ENCODE data around the gene ERVV-1. TPM values are rescaled to one million over a fixed set of nuclear protein-coding genes. Genes with fewer than 3 reads are reported as not detected.

The ERVV-1 gene
- total and polyA plus RNA-seq, 2 donors (not counting 3 experiments of a cell fraction or from before 2014, with no cell fraction given): not detected

GRCh38 chr19:53015730-53016129 lies 2.0 kb downstream of the ERVV-1 start:
- intact Hi-C loops (cut with micrococcal nuclease) (no loop called here), dilution Hi-C loops (cut with MboI; ENCODE audit: extremely low pct_ligation_motif_present, low sequenced_read_pairs) (no loop called here)
- H2AFZ ChIP-seq (ENCODE audit: low read depth, low read length): no peak overlapping the region
- no peak for DNase-seq (ENCODE audit: low read depth, low spot score)
- H3K27ac ChIP-seq (ENCODE audit: insufficient read depth, low read depth, low read length): no peak overlapping the region
- CTCF ChIA-PET: no interaction called here
- POLR2A ChIA-PET: no interaction called here
- TF ChIP-seq GATA2 (IDR thresholded peaks at IDR 0.05; ENCODE audit: insufficient read depth, insufficient read length, low read depth, low read length): no peak
- no peak for TF ChIP-seq POLR2A (IDR thresholded peaks at IDR 0.05; ENCODE audit: low read depth, low read length)
- no peak for TF ChIP-seq JUN (IDR thresholded peaks at IDR 0.05; ENCODE audit: borderline replicate concordance, insufficient read depth, insufficient read length, low read depth)
- TF ChIP-seq CTCF (IDR thresholded peaks at IDR 0.05; ENCODE audit: extremely low read depth in 1 of 2, insufficient read depth in 1 of 2, low read depth in 1 of 2, low read length in 2 of 2): no peak
- TF ChIP-seq MYC (IDR thresholded peaks at IDR 0.05; ENCODE audit: low read depth, low read length): no peak
- no peak for TF ChIP-seq POLR2AphosphoS5 (IDR thresholded peaks at IDR 0.05; ENCODE audit: insufficient read depth, low read depth, low read length)
- H3K9me3 ChIP-seq (replicated peaks; ENCODE audit: control insufficient read depth, insufficient read depth, low read length): no peaks in the 10 kb centered on the region
- no TSS peak for BruUV-seq (replicated peaks)
- H3K9ac ChIP-seq (replicated peaks; ENCODE audit: extremely low read depth, insufficient read depth, low read length): no peak overlapping the region
- no peak for FAIRE-seq
- H3K4me1 ChIP-seq (ENCODE audit: control insufficient read depth, extremely low read depth, insufficient read depth, low read length): no peaks in the 10 kb centered on the region
- H3K27me3 ChIP-seq (ENCODE audit: control insufficient read depth in 2 of 2, insufficient read depth in 2 of 2, low read length in 2 of 2): no peaks in the 10 kb centered on the region
- H3K9me1 ChIP-seq (replicated peaks; ENCODE audit: control insufficient read depth, extremely low read depth, insufficient read depth, low read length): no peaks in the 10 kb centered on the region
- no peaks in the 10 kb centered on the region for H3K79me2 ChIP-seq (ENCODE audit: control insufficient read depth, insufficient read depth, low read length)
- H3K36me3 ChIP-seq (ENCODE audit: control insufficient read depth in 2 of 2, extremely low read depth in 1 of 2, insufficient read depth in 2 of 2, low read length in 2 of 2): no peaks in the 10 kb centered on the region
- H4K20me1 ChIP-seq (replicated peaks; ENCODE audit: control insufficient read depth, extremely low read depth, insufficient read depth, low read length): no peaks in the 10 kb centered on the region
- no peak overlapping the region for H3K4me3 ChIP-seq (replicated peaks in 1 of 3; ENCODE audit: insufficient read depth in 1 of 3, low read depth in 1 of 3, low read length in 3 of 3)
- no peak overlapping the region for H3K4me2 ChIP-seq (ENCODE audit: insufficient read depth, low read length)

- H3K79me2 ChIP-seq (ENCODE audit: control insufficient read depth, insufficient read depth, low read length): no peaks in the 10 kb centered on the region
- TF ChIP-seq CTCF (IDR thresholded peaks at IDR 0.05; ENCODE audit: extremely low read depth in 1 of 2, insufficient read depth in 1 of 2, low read depth in 1 of 2, low read length in 2 of 2) (no peak), MYC (IDR thresholded peaks at IDR 0.05; ENCODE audit: low read depth, low read length) (no peak), EZH2 (IDR thresholded peaks at IDR 0.05; ENCODE audit: borderline replicate concordance, low read depth, low read length, severe bottlenecking) (no peak), GATA2 (IDR thresholded peaks at IDR 0.05; ENCODE audit: insufficient read depth, insufficient read length, low read depth, low read length) (no peak), POLR2A (IDR thresholded peaks at IDR 0.05; ENCODE audit: low read depth, low read length) (no peak), FOS (IDR thresholded peaks at IDR 0.05; ENCODE audit: borderline replicate concordance, insufficient read depth, low read length) (no peak), POLR2AphosphoS5 (IDR thresholded peaks at IDR 0.05; ENCODE audit: insufficient read depth, low read depth, low read length) (no peak), JUN (IDR thresholded peaks at IDR 0.05; ENCODE audit: borderline replicate concordance, insufficient read depth, insufficient read length, low read depth) (no peak)
- TF ChIP-seq, protein P1, sequence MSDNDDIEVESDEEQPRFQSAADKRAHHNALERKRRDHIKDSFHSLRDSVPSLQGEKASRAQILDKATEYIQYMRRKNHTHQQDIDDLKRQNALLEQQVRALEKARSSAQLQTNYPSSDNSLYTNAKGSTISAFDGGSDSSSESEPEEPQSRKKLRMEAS (IDR thresholded peaks at IDR 0.05; ENCODE audit: insufficient read depth, insufficient read length): no peak
- H3K9me3 ChIP-seq (replicated peaks; ENCODE audit: control insufficient read depth, insufficient read depth, low read length): no peaks in the 10 kb centered on the region
- no peaks in the 10 kb centered on the region for H3K9me1 ChIP-seq (replicated peaks; ENCODE audit: control insufficient read depth, extremely low read depth, insufficient read depth, low read length)
- no peak overlapping the region for H3K4me3 ChIP-seq (replicated peaks in 1 of 3; ENCODE audit: insufficient read depth in 1 of 3, low read depth in 1 of 3, low read length in 3 of 3)
- H3K9ac ChIP-seq (replicated peaks; ENCODE audit: extremely low read depth, insufficient read depth, low read length): no peak overlapping the region
- H3K4me2 ChIP-seq (ENCODE audit: insufficient read depth, low read length): no peak overlapping the region
- H4K20me1 ChIP-seq (replicated peaks; ENCODE audit: control insufficient read depth, extremely low read depth, insufficient read depth, low read length): no peaks in the 10 kb centered on the region
- FAIRE-seq: no peak
- BruUV-seq (replicated peaks): no TSS peak
- intact Hi-C loops (cut with micrococcal nuclease) (no loop called here), dilution Hi-C loops (cut with MboI; ENCODE audit: extremely low pct_ligation_motif_present, low sequenced_read_pairs) (no loop called here)
- CTCF ChIA-PET: no interaction called here
- H3K27ac ChIP-seq (ENCODE audit: insufficient read depth, low read depth, low read length): no peak overlapping the region
- no peak for DNase-seq (ENCODE audit: low read depth, low spot score)
- H3K27me3 ChIP-seq (ENCODE audit: control insufficient read depth in 2 of 2, insufficient read depth in 2 of 2, low read length in 2 of 2): no peaks in the 10 kb centered on the region
- no peak overlapping the region for H2AFZ ChIP-seq (ENCODE audit: low read depth, low read length)
- H3K36me3 ChIP-seq (ENCODE audit: control insufficient read depth in 2 of 2, extremely low read depth in 1 of 2, insufficient read depth in 2 of 2, low read length in 2 of 2): no peaks in the 10 kb centered on the region
- H3K4me1 ChIP-seq (ENCODE audit: control insufficient read depth, extremely low read depth, insufficient read depth, low read length): no peaks in the 10 kb centered on the region
- POLR2A ChIA-PET: no interaction called here
These were observed 6.0 kb downstream of the ERVV-1 start for GRCh38 chr19:53019684-53020083.
